Stimulated activated naive CD4-positive, alpha-beta T cell (primary cell): ENCODE data around the gene C19orf47.

Source experiments
- DNase-seq, 6 experiments: peaks; one replicate each; lab custom pipeline; 2025; lab: John Stamatoyannopoulos, UW

C19orf47 gene

DNA sequence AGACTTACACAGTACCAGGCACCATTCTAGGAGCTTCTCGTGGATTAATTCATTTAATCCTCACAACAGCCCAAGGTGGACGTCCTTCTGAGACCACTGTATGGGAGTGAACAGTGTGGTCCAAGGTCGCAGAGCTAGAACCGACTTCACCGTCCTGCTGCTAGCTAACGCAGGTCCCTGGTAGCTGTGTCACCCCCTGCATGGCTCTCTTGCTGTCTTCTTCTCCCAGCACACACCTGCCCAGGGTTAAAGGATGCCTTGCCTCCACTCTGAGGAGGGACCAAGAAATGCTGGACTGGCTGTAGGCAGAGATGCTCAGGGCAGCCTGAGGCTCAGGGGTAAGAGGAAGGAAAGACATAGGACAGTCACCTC lies 66.0 kb downstream of the C19orf47 start:
- no peak for DNase-seq

DNA sequence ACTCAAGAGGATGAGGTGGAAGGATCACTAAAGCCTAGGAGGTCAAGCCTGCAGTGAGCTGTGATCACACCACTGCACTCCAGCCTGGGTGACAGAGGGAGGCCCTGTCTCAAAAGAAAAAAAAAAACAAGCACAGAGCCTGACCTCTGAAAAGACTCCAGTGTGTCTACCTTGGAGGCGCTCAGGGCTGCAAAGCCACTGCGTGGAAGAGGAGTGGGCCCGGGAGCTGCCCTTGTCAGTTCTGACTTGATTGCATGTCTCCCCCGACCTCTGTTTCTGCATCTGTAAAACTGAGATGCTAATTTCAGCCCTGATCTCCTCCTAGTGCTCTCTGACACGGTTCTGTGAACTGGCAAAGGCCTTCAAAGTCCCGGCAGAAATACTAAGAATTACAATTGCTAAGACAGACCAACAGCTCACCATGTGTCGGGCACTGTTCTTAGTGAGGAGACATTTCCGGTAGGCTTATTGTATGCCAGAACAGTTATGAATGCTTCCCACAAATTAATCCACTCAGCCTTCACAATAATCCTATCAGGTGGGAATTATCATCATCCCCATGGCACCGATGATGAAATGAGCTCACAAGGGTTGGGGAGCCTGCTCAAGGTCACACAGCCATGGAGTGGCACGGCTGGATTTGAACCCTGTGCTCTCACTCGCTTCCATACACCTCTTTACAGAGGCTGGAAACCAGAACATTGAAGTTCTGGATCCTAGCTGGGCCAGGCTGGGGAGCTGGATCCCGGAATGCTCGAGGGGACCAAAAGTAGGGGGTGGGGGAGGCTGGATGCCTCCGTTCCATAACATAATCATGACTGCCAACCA lies 66.6 kb downstream of the C19orf47 start:
- no peak for DNase-seq

DNA sequence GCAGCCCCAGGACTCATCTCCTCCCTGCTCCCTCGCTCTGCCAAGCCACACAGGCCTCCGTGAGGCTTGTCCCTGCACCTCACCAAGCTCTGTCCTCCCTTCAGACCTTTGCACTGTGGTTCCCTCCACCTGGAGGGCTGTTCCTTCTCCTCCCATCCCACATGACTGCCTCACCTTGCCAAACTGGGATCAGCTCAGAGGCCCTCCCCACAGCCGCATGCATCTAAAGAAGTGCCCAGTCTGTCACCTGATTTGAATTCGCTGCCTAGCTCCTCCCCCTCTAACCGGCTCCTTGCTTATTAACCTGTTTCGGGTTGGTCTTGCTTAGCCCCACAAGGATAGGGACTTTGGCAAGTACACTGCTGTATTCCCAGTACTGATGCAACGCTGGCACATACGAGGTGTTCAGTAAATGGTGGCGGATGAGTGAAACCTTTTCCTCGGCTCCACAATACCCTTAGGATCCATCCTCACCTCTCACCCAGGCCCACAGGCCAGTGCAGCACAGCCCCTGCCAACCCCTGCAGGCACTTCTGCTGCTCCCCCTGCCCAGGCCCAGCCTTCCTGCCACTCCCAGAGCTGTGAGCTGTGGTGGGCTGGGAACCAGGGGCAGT lies 67.5 kb downstream of the C19orf47 start:
- no peak for DNase-seq

DNA sequence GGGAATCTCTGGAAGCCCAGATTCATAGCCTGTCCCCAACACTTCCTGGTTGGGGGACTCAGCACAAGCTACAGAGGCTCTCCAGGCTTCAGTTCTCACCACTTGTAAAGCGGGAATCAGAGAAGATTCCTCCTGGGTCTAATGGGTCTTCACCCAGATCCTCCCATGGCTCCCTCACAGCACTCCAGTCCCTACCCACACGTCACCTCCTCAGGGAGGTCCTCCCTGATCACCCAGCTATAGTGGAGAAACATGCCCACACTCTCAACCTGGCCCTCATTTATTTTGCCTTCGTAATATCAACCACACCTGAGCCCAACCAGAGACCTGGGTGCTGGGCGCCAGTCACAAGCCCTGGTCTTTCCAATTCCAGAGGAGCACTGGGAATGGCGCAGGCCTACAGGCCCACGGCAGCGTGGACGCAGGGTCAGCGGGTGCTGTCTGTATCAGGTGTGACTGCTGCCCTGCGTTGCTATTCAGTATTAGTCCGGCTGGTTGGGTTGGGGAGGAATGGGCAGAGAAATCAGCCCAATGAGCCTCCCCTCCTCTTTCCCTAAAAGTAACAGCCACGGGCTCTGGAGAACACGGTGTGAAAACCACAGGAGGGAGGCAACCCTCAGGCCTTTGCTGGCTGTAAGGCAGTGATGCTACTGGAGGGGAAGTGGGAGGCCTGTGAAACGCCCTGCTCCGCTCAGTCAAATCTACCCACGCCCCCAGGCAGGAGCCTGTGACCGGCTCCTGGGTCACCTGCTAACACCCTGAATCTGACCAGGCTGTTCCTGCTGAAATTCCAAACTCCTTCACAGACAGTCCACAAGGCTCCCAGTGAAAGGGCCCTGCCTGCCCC lies 68.2 kb downstream of the C19orf47 start:
- no peak for DNase-seq

DNA sequence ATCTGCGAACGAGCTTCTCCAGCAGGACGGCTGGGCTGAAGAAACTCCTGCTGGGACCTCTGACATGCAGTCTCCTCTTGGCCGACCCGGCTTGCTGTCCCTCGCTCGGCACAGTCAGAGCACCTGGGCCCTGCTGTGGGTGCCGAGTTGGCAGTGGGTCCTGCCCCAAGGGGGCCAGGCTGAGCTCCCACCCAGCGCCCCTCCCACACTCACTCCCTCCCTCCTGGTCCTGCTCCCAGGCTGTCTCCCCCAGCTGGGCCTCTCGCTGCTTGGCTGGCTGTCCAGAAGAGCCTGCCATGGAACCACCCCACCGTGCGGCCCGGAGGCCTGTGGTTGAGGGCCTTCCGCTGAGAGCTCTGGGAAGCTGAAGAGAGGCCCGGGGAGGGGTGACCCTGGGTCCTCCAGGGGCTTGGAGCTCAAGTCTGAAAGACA lies 69.1 kb downstream of the C19orf47 start:
- no peak for DNase-seq

DNA sequence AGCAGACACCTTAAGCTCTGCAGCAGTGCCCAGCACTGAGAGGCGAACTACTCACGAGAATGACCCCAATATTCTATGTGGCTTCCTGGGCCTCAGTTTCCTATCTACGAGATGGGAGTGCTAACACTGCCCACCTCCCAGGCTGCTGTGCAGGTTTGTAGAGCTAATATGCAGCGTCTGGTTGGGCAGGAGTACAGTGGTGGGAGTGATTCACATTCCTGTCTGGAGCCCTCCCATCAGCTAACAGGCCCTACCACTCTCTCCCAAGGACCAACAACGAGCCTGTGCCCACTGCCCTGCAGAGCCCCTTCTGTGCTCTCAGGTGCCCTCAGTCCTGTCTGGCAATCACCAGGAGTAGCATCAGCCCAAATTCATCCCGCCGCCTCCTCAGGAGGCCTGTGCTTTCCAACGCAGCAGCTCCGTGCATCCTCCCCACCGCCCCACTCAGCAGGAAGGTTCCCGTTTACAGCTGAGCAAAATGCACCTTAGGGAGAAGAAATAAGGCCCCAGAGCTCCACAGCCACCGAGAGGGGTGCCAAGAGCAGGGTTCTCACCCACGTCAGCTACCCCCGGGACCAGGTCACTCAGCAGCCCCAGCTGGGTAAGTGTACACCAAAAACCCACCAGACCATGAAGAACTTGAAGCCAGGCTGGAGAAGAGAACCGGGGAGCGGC lies 69.7 kb downstream of the C19orf47 start:
- DNase-seq: no peak

DNA sequence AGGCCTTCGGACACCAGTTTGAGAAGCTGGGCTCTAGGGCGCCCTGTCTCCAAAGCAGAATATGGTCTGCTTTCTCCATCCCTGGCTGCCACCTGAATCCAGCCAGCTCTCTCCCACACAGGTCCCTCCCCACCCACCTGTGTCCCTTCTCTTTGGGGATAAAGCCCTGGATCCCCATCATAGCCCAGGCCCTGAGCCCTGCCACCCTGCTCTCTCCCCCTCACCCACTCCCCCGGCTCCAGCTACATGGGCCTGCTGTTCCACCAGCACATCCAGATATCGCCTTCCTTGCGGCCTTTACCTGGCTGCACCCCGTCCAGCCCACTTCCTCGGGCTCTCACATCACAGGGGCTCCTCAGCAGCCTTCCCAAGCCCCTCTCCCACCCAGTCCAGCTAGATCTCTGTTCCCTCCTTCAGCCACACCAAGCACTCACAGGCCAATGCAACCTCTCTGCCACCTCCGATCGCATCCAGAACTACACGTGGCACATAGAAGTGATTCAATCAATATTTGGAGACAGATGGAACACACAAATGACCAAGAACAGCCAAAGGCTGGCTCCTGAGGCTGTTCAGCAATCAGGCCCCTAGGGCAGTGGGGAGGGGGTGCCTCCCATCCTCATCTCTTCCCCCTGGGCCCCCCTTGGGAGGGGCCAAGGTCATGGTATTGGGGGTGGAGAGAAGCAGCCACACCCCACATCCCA lies 70.7 kb downstream of the C19orf47 start:
- DNase-seq: no peak

DNA sequence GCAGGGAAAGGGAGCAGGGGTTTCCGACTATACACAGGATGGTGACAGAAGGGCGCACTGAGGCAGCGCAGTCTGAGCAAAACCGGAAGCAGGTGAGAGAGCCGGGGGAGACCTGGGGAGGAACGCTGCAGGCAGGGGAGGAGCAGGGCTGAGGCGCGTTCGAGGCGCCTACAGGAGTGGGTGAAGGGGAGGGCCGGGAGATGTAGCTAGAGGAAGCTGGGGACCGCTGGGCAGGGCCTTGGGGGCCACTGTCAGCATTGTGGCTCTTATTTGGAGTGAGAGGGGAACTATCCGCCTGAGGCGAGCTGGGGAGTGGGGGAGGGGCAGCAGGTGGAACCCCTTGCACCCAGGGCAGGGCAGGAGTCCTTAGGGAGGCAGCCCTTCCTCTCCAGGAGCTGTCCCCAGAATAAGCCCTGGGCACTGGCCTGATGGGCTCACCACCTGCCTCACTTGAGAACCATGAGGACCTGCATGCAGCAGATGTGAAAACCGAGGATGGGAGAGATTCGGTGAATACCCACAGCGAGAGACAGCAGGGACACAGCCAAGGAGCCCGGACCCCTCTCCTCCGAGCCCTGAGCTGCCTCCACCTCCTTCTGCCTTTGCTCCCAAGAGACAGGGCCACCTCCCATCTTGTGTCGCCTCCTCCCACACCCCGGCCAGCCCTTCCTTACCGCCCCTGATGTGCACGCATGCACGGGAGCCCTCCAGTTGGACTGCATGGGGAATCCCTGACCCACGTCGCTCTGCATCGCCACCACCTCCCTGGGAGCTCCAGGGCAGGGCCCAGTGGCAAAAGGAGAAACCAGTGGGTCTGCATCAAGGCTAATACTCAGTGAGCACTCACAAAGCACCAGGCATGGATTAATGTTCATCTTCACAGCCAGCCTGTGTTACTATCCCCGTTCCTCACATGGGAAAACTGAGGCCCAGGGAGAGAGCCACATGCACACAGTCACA lies 73.3 kb downstream of the C19orf47 start:
- peak in 5 of 6 experiments; percentile 9 to 46 (median 36) for DNase-seq

DNA sequence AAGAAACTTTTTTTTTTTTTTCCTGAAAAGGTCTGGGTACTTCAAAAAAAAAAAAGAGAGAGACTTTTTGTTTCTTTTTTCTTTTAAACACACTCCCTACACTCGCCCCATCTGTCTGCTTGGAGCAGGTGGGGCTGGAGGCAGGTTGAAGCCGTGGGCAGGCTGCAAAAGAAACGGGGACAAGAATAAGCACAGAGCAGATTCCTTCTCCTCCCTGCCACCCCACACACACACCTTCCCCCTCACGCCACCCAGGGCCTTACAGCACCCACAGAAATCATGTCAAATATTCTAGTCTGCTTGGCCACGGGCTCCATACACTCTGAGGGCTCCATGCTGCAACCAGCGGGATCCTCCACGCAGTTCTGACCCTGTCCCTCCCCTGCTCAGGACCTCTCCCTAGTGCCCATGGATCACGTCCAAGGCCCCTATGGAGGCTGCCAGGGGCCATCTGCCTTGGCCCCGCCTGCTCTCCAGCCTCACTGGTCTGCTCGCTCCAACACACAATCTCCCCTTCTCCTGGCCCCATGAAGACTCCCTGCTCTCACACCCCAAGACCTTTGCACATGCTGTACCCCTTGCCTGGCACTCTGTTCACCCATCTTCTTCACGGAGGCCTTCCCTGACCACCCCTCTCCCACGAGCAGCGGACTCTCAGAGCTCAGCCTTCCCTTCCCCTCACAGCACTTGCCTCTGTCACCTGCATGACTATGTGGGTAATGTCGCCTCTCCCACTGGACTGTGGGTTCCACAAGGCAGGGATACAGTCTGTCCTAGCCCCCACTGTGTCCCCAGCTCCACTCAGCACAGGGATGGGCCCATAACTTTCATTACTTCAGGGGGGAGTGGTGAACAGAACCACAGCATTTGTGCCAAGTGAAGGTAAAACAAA lies 74.5 kb downstream of the C19orf47 start:
- no peak for DNase-seq

DNA sequence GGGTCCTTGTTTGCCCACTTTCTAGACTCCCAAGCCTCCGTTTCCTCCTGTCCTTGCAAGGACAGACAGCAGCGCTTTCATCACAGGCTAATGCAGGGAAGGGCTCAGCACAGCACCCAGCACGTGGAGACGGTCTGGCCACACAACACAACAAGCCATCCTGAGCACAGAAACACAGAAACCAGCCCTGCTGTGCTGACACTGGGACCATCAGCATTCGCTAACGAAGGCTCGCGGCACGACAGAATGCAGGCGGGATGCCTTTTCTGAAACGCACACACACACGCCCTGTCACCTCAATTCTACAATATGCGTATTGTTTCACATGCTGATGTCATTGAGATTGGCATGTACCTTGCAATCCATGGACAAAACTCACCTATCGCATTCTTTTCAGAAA lies 75.9 kb downstream of the C19orf47 start:
- DNase-seq: no peak

DNA sequence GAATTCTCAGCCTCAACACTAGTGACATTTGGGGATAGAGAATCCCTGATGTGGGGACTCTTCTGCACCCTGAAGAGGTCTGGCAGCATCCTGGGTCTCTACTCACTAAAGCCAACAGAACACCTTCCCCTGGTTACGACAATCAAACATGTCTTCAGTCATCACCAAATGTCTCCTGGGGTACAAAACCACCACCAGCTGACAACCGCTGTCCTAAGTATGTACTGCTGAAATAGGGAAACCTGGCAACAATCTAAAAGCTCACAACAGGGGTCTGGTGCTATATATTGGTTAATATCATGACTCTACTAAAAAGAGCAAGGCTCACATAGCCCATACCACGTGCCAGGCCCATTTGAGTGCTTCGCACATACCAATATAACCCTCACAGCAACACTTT lies 76.5 kb downstream of the C19orf47 start:
- no peak for DNase-seq

DNA sequence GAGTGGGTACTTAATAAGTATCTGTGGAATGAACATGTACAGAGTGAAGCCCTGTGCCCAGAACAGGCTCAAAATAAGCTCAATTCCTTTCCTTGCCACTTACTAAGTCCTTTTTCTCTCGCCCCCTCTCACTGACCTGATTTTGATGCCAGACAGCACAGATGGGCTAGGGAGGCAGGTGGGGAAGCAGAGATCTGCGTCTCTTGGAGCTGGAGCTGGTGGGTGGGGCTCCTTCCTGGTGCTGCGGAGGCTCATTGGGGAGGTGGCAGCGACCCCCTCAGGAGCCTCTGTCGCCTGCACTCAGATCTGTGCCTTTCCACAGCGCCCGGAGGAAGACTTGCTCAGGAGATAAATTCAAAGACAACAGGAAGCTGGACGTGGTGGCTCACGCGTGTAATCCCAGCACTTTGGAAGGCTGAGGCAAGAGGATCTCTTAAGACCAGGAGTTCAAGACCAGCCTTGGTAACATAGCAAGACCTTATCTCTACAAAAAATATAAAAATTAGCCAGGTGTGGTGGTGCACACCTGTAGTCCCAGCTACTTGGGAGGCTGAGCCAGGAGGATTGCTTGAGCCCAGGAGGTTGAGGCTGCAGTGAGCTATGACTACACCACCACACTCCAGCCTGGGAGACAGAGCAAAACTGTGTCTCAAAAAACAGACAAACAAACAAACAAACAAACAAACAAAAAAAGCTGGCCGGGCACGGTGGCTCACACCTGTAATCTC lies 77.7 kb downstream of the C19orf47 start:
- no peak for DNase-seq
